Uterus (tissue), 4 donors: Measurements from ENCODE around the gene PRKAB1. TPM values are rescaled to one million over a fixed set of nuclear protein-coding genes. Genes with fewer than 3 reads are reported as not detected.

Experiments
- DNase-seq, 2 donors: peaks; one replicate each; pipeline ENCODE4 v3.0.0-alpha.2; 2019 to 2020
- H3K27ac ChIP-seq, 2 donors: fragments of 200-600 bp; sonication (generic); 1 replicate in 1 of 2; 2 replicates in 1 of 2; pipeline ENCODE4 v1.5.1; 2016 to 2018
- H3K27me3 ChIP-seq, 2 donors: fragments of 200-600 bp; sonication (generic); one replicate each; pipeline ENCODE4 v1.5.1; 2018 to 2019; ENCODE audit warnings: control low read depth in 1 of 2
- H3K36me3 ChIP-seq, 2 donors: fragments of 200-600 bp; sonication (generic); one replicate each; pipeline ENCODE4 v1.5.1; 2019; ENCODE audit warnings: control low read depth in 1 of 2
- H3K4me1 ChIP-seq, 2 donors: fragments of 200-600 bp; sonication (generic); one replicate each; pipeline ENCODE4 v1.5.1; 2018 to 2019; ENCODE audit warnings: control low read depth in 1 of 2
- H3K4me3 ChIP-seq, 2 donors: fragments of 200-600 bp; sonication (generic); 1 replicate in 1 of 2; 2 replicates in 1 of 2; pipeline ENCODE4 v1.5.1; 2018 to 2019; ENCODE audit warnings: mild to moderate bottlenecking in 1 of 2
- H3K9me3 ChIP-seq, 2 donors: fragments of 200-600 bp; sonication (generic); one replicate each; pipeline ENCODE4 v1.5.1; 2019; ENCODE audit warnings: control low read depth in 1 of 2
- CTCF ChIP-seq, 4 experiments: fragments of 200-600 bp in 2 of 4; fragments of 450-650 bp in 2 of 4; sonication (generic) in 2 of 4; IDR thresholded peaks; one replicate each; pipeline ENCODE4 v1.5.1; 2016 to 2019; ENCODE audit warnings: antibody characterized with exemption in 4 of 4, mild to moderate bottlenecking in 2 of 4, moderate library complexity in 1 of 4
- POLR2A ChIP-seq, 2 donors: fragments of 450-650 bp; IDR thresholded peaks; one replicate each; pipeline ENCODE4 v1.6.1; 2016; ENCODE audit warnings: antibody characterized with exemption in 2 of 2, mild to moderate bottlenecking in 1 of 2, moderate library complexity in 1 of 2
- intact Hi-C: fragments of 100-400 bp; cut with DNase I; formaldehyde crosslinking; loops from one replicate; pipeline ENCODE4 v1.15.1; 2023; ENCODE audit warnings: low total_unique reads
- total RNA-seq, 4 donors: library from RNA; depleted of rRNA in 3 of 4; stranded (reverse); fragments of >200 nt in 3 of 4; gene quantifications; one replicate each; pipeline versions ENCODE4 v1.1.0 to v1.2.4, GENCODE V29; 2014 to 2023
- donor health status: DM: yes; HTN: yes; CAD: no.

The PRKAB1 gene
- total RNA-seq, 4 donors from 2014 or later = 10.9 to 44.1 (median 32.8) TPM

DNA sequence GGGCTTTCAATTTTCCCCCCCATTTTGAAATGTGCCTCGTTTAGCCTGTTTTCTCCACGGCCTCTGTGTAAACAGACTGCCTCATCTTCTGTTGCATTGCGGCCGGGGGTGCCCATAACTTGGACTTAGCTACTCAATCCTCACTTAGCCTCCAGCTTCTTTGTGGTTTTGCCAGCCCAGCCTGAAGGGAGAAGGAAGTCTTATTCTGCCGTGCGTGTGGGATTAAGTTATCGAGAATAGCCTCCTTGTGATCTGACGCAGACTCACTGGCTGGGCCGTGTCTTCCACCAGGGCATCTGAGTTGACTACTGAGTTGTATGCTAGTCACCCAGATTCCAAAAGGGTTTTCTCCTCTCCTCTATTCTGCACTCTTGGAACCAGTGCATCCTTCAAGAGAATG, 8.1 kb downstream of the PRKAB1 start:
- H3K36me3 ChIP-seq = no peaks in the 10 kb centered on the region
- no peak overlapping the region for H3K27ac ChIP-seq

DNA sequence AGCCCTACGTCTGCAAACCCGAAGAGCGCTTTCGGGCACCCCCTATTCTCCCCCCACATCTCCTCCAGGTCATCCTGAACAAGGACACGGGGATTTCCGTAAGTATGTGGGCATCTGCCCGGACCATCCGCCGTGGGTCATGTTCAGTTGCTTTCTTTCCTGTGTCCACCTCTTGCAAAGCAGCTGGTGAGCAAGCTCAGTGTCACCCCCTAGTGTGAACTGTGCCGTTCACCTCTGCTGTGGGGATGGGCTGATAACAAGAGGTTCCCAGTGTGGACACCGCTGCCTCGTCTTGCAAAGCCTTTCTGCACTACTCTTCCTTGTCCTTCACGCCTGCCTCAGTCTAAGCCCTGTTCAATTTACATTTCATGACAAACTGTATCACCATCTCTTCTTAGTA, 8.6 kb downstream of the PRKAB1 start:
- Histone ChIP-seq H3K9me3 (no peaks in the 10 kb centered on the region), H3K27me3 (no peaks in the 10 kb centered on the region), H3K27ac (no peak overlapping the region), H3K36me3 (no peaks in the 10 kb centered on the region), H3K4me3 (no peak overlapping the region), H3K4me1 (no peaks in the 10 kb centered on the region)
- intact Hi-C loops = no loop called here
- TF ChIP-seq POLR2A (IDR thresholded peaks at IDR 0.05) (no peak), CTCF (IDR thresholded peaks at IDR 0.05) (no peak)
- DNase-seq = no peak

More for the DNA sequence above, 8.1 kb downstream of the PRKAB1 start:
- Histone ChIP-seq H3K4me1 (no peaks in the 10 kb centered on the region), H3K4me3 (no peak overlapping the region), H3K27me3 (no peaks in the 10 kb centered on the region), H3K9me3 (no peaks in the 10 kb centered on the region)
- no peak for TF ChIP-seq CTCF (IDR thresholded peaks at IDR 0.05)
- no peak for TF ChIP-seq POLR2A (IDR thresholded peaks at IDR 0.05)
- intact Hi-C loops = no loop called here
- DNase-seq = no peak

DNA sequence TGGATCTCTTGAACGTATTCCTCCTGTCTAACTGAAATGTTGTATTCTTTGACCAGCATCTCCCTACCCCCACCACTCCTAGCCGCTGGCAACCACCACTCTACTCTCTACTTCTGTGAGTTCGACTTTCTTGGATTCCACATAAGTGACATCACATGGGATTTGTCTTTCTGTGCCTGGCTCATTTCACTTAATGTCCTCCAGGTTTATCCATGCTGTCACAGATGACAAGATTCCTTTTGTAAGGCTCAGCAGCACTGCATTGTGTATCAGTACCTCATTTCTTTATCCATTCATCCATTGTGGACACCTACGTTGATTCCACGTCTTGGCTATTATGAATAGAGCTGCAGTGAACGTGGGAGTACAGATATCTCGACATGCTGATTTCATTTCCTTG, 10.5 kb downstream of the PRKAB1 start:
- H3K36me3 ChIP-seq = no peaks in the 10 kb centered on the region
- H3K9me3 ChIP-seq = no peaks in the 10 kb centered on the region
- no peak overlapping the region for H3K4me3 ChIP-seq
- no peak overlapping the region for H3K27ac ChIP-seq
- no peaks in the 10 kb centered on the region for H3K27me3 ChIP-seq
- H3K4me1 ChIP-seq = no peaks in the 10 kb centered on the region
- no peak for DNase-seq
- intact Hi-C loops = no loop called here
- no peak for TF ChIP-seq POLR2A (IDR thresholded peaks at IDR 0.05)
- TF ChIP-seq CTCF (IDR thresholded peaks at IDR 0.05) = no peak

- Histone ChIP-seq H3K27ac (no peak overlapping the region), H3K36me3 (no peaks in the 10 kb centered on the region)
- intact Hi-C loops = no loop called here
Observed at GRCh38 chr12:119679081-119679480, 11.1 kb downstream of the PRKAB1 start.

GRCh38 chr12:119679490-119679889, 11.6 kb downstream of the PRKAB1 start:
- DNase-seq = no peak
- Histone ChIP-seq H3K4me1 (no peaks in the 10 kb centered on the region), H3K36me3 (no peaks in the 10 kb centered on the region), H3K9me3 (no peaks in the 10 kb centered on the region), H3K27ac (no peak overlapping the region), H3K4me3 (no peak overlapping the region), H3K27me3 (no peaks in the 10 kb centered on the region)
- TF ChIP-seq CTCF (IDR thresholded peaks at IDR 0.05) (no peak), POLR2A (IDR thresholded peaks at IDR 0.05) (no peak)
- intact Hi-C loops = no loop called here

More at GRCh38 chr12:119679081-119679480, 11.1 kb downstream of the PRKAB1 start:
- no peaks in the 10 kb centered on the region for H3K27me3 ChIP-seq
- TF ChIP-seq CTCF (IDR thresholded peaks at IDR 0.05) (no peak), POLR2A (IDR thresholded peaks at IDR 0.05) (no peak)
- no peak overlapping the region for H3K4me3 ChIP-seq
- H3K4me1 ChIP-seq = no peaks in the 10 kb centered on the region
- DNase-seq = no peak
- no peaks in the 10 kb centered on the region for H3K9me3 ChIP-seq
